HEK293 (cell line): ENCODE data around the gene CLDN1.

ENCODE experiments used
- CTCF ChIA-PET: fragments of 350-600 bp; formaldehyde crosslinking; extraction: SDS; loops from one replicate; lab custom pipeline; 2021; ENCODE audit warnings: antibody characterized with exemption; lab: Yijun Ruan, JAX
- POLR2A ChIA-PET: fragments of 300-600 bp; formaldehyde crosslinking; extraction: SDS; loops from one replicate; lab custom pipeline; 2020; ENCODE audit warnings: antibody characterized with exemption, inconsistent platforms; lab: Yijun Ruan, JAX
- H3K27ac ChIP-seq: fragments of 200-500 bp; sonication (Bioruptor generic); 2 replicates; pipeline ENCODE4 v1.5.1; 2014; ENCODE audit warnings: low read depth, low read length, control low read depth, inconsistent platforms; ENCODE audit errors: extremely low read depth
- H3K36me3 ChIP-seq, 2 experiments: fragments of 200-500 bp in 1 of 2; sonication (Bioruptor generic) in 1 of 2; 1 replicate in 1 of 2; 2 replicates in 1 of 2; pipeline ENCODE4 v1.5.1; 2014 to 2017; ENCODE audit warnings: inconsistent platforms in 2 of 2, low read length in 2 of 2; ENCODE audit not compliant: control insufficient read depth in 2 of 2, insufficient read depth in 1 of 2
- H3K4me1 ChIP-seq: fragments of 200-500 bp; sonication (Bioruptor generic); 2 replicates; pipeline ENCODE4 v1.5.1; 2014; ENCODE audit warnings: mild to moderate bottlenecking, low read length, inconsistent platforms; ENCODE audit not compliant: control insufficient read depth, insufficient read depth
- H3K4me3 ChIP-seq: 2 replicates; pipeline ENCODE4 v1.5.1; 2011; ENCODE audit warnings: low read depth, mild to moderate bottlenecking, control low read depth, low read length, moderate library complexity
- H3K9me3 ChIP-seq: fragments of 200-500 bp; sonication (Bioruptor generic); 2 replicates; pipeline ENCODE4 v1.5.1; 2014; ENCODE audit warnings: low read depth, low read length, inconsistent platforms; ENCODE audit not compliant: control insufficient read depth, insufficient read depth
- FEZF1 ChIP-seq: fragments of 450-650 bp; formaldehyde crosslinking; IDR thresholded peaks from 2 replicates; pipeline ENCODE4 v1.5.1; 2016; ENCODE audit warnings: missing biosample characterization, missing genetic modification characterization
- GFI1B ChIP-seq: fragments of 450-650 bp; formaldehyde crosslinking; IDR thresholded peaks from 2 replicates; pipeline ENCODE4 v1.5.1; 2016; ENCODE audit warnings: missing biosample characterization, missing genetic modification characterization
- PRDM10 ChIP-seq: fragments of 450-650 bp; formaldehyde crosslinking; IDR thresholded peaks from 2 replicates; pipeline ENCODE4 v1.5.1; 2016; ENCODE audit warnings: missing biosample characterization, missing genetic modification characterization
- SETDB1 ChIP-seq: IDR thresholded peaks from one replicate; pipeline ENCODE4 v1.6.1; 2017; ENCODE audit warnings: mild to moderate bottlenecking, low read length, moderate library complexity, mixed read lengths; ENCODE audit not compliant: insufficient read length
- ZBTB1 ChIP-seq: fragments of 450-650 bp; formaldehyde crosslinking; IDR thresholded peaks from 2 replicates; pipeline ENCODE4 v1.5.1; 2016; ENCODE audit warnings: missing biosample characterization, missing genetic modification characterization
- ZBTB17 ChIP-seq: fragments of 450-650 bp; formaldehyde crosslinking; IDR thresholded peaks from 2 replicates; pipeline ENCODE4 v1.5.1; 2016; ENCODE audit warnings: missing biosample characterization, missing genetic modification characterization
- ZNF132 ChIP-seq: fragments of 450-650 bp; formaldehyde crosslinking; IDR thresholded peaks from 2 replicates; pipeline ENCODE4 v1.5.1; 2017; ENCODE audit warnings: missing biosample characterization, missing genetic modification characterization, borderline replicate concordance
- ZNF155 ChIP-seq: fragments of 450-650 bp; formaldehyde crosslinking; IDR thresholded peaks from 2 replicates; pipeline ENCODE4 v1.5.1; 2016; ENCODE audit warnings: missing biosample characterization, missing genetic modification characterization
- ZNF184 ChIP-seq: fragments of 450-650 bp; IDR thresholded peaks from 2 replicates; pipeline ENCODE4 v1.5.1; 2018; ENCODE audit warnings: missing biosample characterization, mild to moderate bottlenecking, missing genetic modification characterization
- ZNF211 ChIP-seq: fragments of 450-650 bp; formaldehyde crosslinking; IDR thresholded peaks from 2 replicates; pipeline ENCODE4 v1.5.1; 2016; ENCODE audit warnings: low read depth, missing biosample characterization, missing genetic modification characterization
- ZNF280D ChIP-seq: fragments of 450-650 bp; formaldehyde crosslinking; IDR thresholded peaks from 2 replicates; pipeline ENCODE4 v1.5.1; 2016; ENCODE audit warnings: missing biosample characterization, missing genetic modification characterization
- ZNF350 ChIP-seq: fragments of 450-650 bp; formaldehyde crosslinking; IDR thresholded peaks from 2 replicates; pipeline ENCODE4 v1.5.0; 2017; ENCODE audit warnings: missing biosample characterization, mild to moderate bottlenecking, missing genetic modification characterization
- ZNF366 ChIP-seq: fragments of 450-650 bp; formaldehyde crosslinking; conservative IDR thresholded peaks from 2 replicates; pipeline ENCODE4 v1.5.1; 2016; ENCODE audit warnings: missing biosample characterization, missing genetic modification characterization
- ZNF530 ChIP-seq: fragments of 450-650 bp; formaldehyde crosslinking; IDR thresholded peaks from 2 replicates; pipeline ENCODE4 v1.5.1; 2016; ENCODE audit warnings: low read depth, missing biosample characterization, missing genetic modification characterization
- ZNF596 ChIP-seq: fragments of 450-650 bp; IDR thresholded peaks from 2 replicates; pipeline ENCODE4 v1.5.0; 2018; ENCODE audit warnings: missing biosample characterization, mild to moderate bottlenecking, missing genetic modification characterization, moderate library complexity
- ZNF654 ChIP-seq: fragments of 450-650 bp; formaldehyde crosslinking; IDR thresholded peaks from 2 replicates; pipeline ENCODE4 v1.5.1; 2016; ENCODE audit warnings: low read depth, missing biosample characterization, missing genetic modification characterization
- ZNF776 ChIP-seq: fragments of 450-650 bp; formaldehyde crosslinking; IDR thresholded peaks from 2 replicates; pipeline ENCODE4 v1.5.0; 2017; ENCODE audit warnings: missing biosample characterization, missing genetic modification characterization, borderline replicate concordance
- ZNF777 ChIP-seq: fragments of 450-650 bp; formaldehyde crosslinking; IDR thresholded peaks from 2 replicates; pipeline ENCODE4 v1.5.1; 2017; ENCODE audit warnings: missing biosample characterization, missing genetic modification characterization, borderline replicate concordance
- ZNF792 ChIP-seq: fragments of 450-650 bp; formaldehyde crosslinking; IDR thresholded peaks from 2 replicates; pipeline ENCODE4 v1.5.1; 2016; ENCODE audit warnings: missing biosample characterization, missing genetic modification characterization
- ZSCAN16 ChIP-seq: fragments of 450-650 bp; formaldehyde crosslinking; IDR thresholded peaks from 2 replicates; pipeline ENCODE4 v1.5.1; 2016; ENCODE audit warnings: missing biosample characterization, missing genetic modification characterization
- ZXDB ChIP-seq: fragments of 450-650 bp; formaldehyde crosslinking; IDR thresholded peaks from 2 replicates; pipeline ENCODE4 v1.5.1; 2016; ENCODE audit warnings: missing biosample characterization, missing genetic modification characterization

CLDN1 gene

GRCh38 chr3:190286014-190286413, 36.2 kb downstream of the CLDN1 start:
- Histone ChIP-seq H3K9me3 (no peaks in the 10 kb centered on the region), H3K4me1 (no peaks in the 10 kb centered on the region), H3K36me3 (no peaks in the 10 kb centered on the region), H3K27ac (no peak overlapping the region), H3K4me3 (no peak overlapping the region)
- ChIA-PET CTCF (interaction anchor here (0.6 kb wide), 1 partner anchor 17 kb away, joined by 3 read pairs; no protein-coding TSS in a partner anchor), POLR2A (no interaction called here)
- no peak for TF ChIP-seq ZNF530 (tag by site-specific recombination)
- TF ChIP-seq ZNF777, result no peak
- TF ChIP-seq ZBTB1, result no peak
- peak; percentile 80 for TF ChIP-seq SETDB1
- TF ChIP-seq ZBTB17 (tag by site-specific recombination), result no peak
- TF ChIP-seq GFI1B (tag by site-specific recombination), result no peak
- TF ChIP-seq ZNF350 (tag by site-specific recombination), result no peak
- TF ChIP-seq ZSCAN16, result no peak
- no peak for TF ChIP-seq ZNF211 (tag by site-specific recombination)
- TF ChIP-seq ZNF184 (tag by site-specific recombination), result no peak
- TF ChIP-seq ZNF776 (tag by site-specific recombination), result no peak
- TF ChIP-seq ZNF280D (tag by site-specific recombination), result 0 out of 2 replicates have a peak, but pooled peaks have one; percentile 54
- no peak for TF ChIP-seq ZNF654 (tag by site-specific recombination)

GRCh38 chr3:190281308-190282051, 40.8 kb downstream of the CLDN1 start:
- ChIA-PET CTCF (no interaction called here), POLR2A (no interaction called here)
- Histone ChIP-seq H3K4me3 (no peak overlapping the region), H3K4me1 (no peaks in the 10 kb centered on the region), H3K36me3 (no peaks in the 10 kb centered on the region), H3K9me3 (no peaks in the 10 kb centered on the region), H3K27ac (no peak overlapping the region)
- TF ChIP-seq FEZF1 (tag by site-specific recombination), result no peak
- no peak for TF ChIP-seq ZXDB
- no peak for TF ChIP-seq ZNF366 (tag by site-specific recombination)
- no peak for TF ChIP-seq ZNF132
- no peak for TF ChIP-seq ZNF596

GRCh38 chr3:190279690-190280089, 42.6 kb downstream of the CLDN1 start:
- ChIA-PET CTCF (interaction anchor here (0.6 to 0.9 kb wide), 2 partner anchors 10 to 1775 kb away, joined by 3 read pairs; no protein-coding TSS in a partner anchor), POLR2A (no interaction called here)
- TF ChIP-seq PRDM10 (tag by site-specific recombination) (no peak), ZNF155 (no peak), ZNF792 (tag by site-specific recombination) (no peak)

More at GRCh38 chr3:190279690-190280089, 42.6 kb downstream of the CLDN1 start:
- Histone ChIP-seq H3K27ac (no peak overlapping the region), H3K36me3 (no peaks in the 10 kb centered on the region), H3K9me3 (no peaks in the 10 kb centered on the region), H3K4me3 (no peak overlapping the region), H3K4me1 (no peaks in the 10 kb centered on the region)
